GM11168 (cell line): ENCODE results near the gene FCMR.
"Not testable (repeated sequence)": the region's sequence is repeated elsewhere in the genome, so short reads cannot be mapped to it uniquely, and the experiment has no call there.

ENCODE experiments used
- in situ Hi-C: fragments of 300-500 bp; cut with MboI; formaldehyde crosslinking; loops from one replicate; pipeline ENCODE4 v1.12.0; 2022; ENCODE audit warnings: low sequenced_read_pairs; ENCODE audit not compliant: unreplicated experiment

Gene FCMR

GRCh38 chr1:206924592-206925105 lies 2.9 kb upstream of the FCMR start:
- in situ Hi-C loops, result no loop called here

- in situ Hi-C loops, result not testable (repeated sequence)
Observed at GRCh38 chr1:206923961-206924557, 2.3 kb upstream of the FCMR start.

- in situ Hi-C loops, result no loop called here
Observed at GRCh38 chr1:206923009-206923960, 1.5 kb upstream of the FCMR start.

GRCh38 chr1:206922524-206922923 lies 783 bp upstream of the FCMR start:
- in situ Hi-C loops, result no loop called here

GRCh38 chr1:206918076-206918475 lies 3.7 kb downstream of the FCMR start:
- in situ Hi-C loops, result loop anchor here (10.0 kb wide), 1 partner anchor 183 kb away; no protein-coding TSS in a partner anchor

GRCh38 chr1:206916000-206916709 lies 5.6 kb downstream of the FCMR start:
- in situ Hi-C loops, result loop anchor here (10.0 kb wide), 1 partner anchor 181 kb away; no protein-coding TSS in a partner anchor

- in situ Hi-C loops, result loop anchor here (10.0 kb wide), 1 partner anchor 180 kb away; no protein-coding TSS in a partner anchor
Observed at GRCh38 chr1:206915030-206915735, 6.6 kb downstream of the FCMR start.

- in situ Hi-C loops, result loop anchor here (10.0 kb wide), 1 partner anchor 179 kb away; no protein-coding TSS in a partner anchor
Observed at GRCh38 chr1:206913766-206914537, 7.8 kb downstream of the FCMR start.

GRCh38 chr1:206912445-206913095 lies 9.2 kb downstream of the FCMR start:
- in situ Hi-C loops, result loop anchor here (10.0 kb wide), 1 partner anchor 178 kb away; no protein-coding TSS in a partner anchor

GRCh38 chr1:206911064-206911663 lies 10.6 kb downstream of the FCMR start:
- in situ Hi-C loops, result loop anchor here (10.0 kb wide), 1 partner anchor 176 kb away; no protein-coding TSS in a partner anchor

GRCh38 chr1:206909883-206910318 lies 11.8 kb downstream of the FCMR start:
- in situ Hi-C loops, result loop anchor here (10.0 kb wide), 1 partner anchor 175 kb away; no protein-coding TSS in a partner anchor

- in situ Hi-C loops, result no loop called here
Observed at GRCh38 chr1:206909161-206909882, 12.4 kb downstream of the FCMR start.

- in situ Hi-C loops, result no loop called here
Observed at GRCh38 chr1:206908038-206908437, 13.7 kb downstream of the FCMR start.

- in situ Hi-C loops, result no loop called here
Observed at GRCh38 chr1:206907304-206907991, 14.3 kb downstream of the FCMR start.

GRCh38 chr1:206905295-206906164 lies 16.2 kb downstream of the FCMR start:
- in situ Hi-C loops, result no loop called here
